IMR-90 (cell line): ENCODE data around the gene RIMOC1. TPM values are rescaled to one million over a fixed set of nuclear protein-coding genes. Genes with fewer than 3 reads are reported as not detected.

ENCODE experiments used
- ATAC-seq: fragments of 200-7000 bp; cut with Tn5 transposase; 2 replicates; pipeline ENCODE4 v1.9.1; 2020; ENCODE audit warnings: low read depth, mild to moderate bottlenecking, moderate library complexity
- BruUV-seq: library from RNA; stranded (reverse); fragments of 400-500 nt; replicated peaks from 2 replicates; lab custom pipeline; 2021; lab: Mats Ljungman, UMichigan
- CTCF ChIA-PET: fragments of 300-600 bp; formaldehyde crosslinking; extraction: SDS; loops from one replicate; lab custom pipeline; 2021; ENCODE audit warnings: antibody characterized with exemption; lab: Yijun Ruan, JAX
- POLR2A ChIA-PET: fragments of 300-600 bp; sonication (Branson Sonifier 250); formaldehyde crosslinking; loops from one replicate; lab custom pipeline; 2022; ENCODE audit warnings: antibody characterized with exemption; ENCODE audit not compliant: unreplicated experiment; lab: Charles Lee
- DNase-seq: peaks from one replicate; pipeline ENCODE4 v3.0.0; 2013
- H2AFZ ChIP-seq: replicated peaks from 2 replicates; pipeline ENCODE3; 2013; ENCODE audit warnings: low read length, mild to moderate bottlenecking; ENCODE audit not compliant: poor library complexity
- H2AK5ac ChIP-seq: 2 replicates; pipeline ENCODE4 v1.6.1; 2013; ENCODE audit warnings: low read depth, low read length, inconsistent platforms
- H2AK9ac ChIP-seq: replicated peaks from 2 replicates; pipeline ENCODE3; 2013; ENCODE audit warnings: mild to moderate bottlenecking, low read depth, low read length, moderate library complexity; ENCODE audit not compliant: poor library complexity
- H2BK120ac ChIP-seq: 2 replicates; pipeline ENCODE4 v1.6.1; 2013; ENCODE audit warnings: low read depth, low read length, inconsistent platforms
- H2BK15ac ChIP-seq: 3 replicates; pipeline ENCODE4 v1.6.1; 2013; ENCODE audit warnings: low read depth, low read length, inconsistent platforms
- H2BK20ac ChIP-seq: 2 replicates; pipeline ENCODE4 v1.6.1; 2013; ENCODE audit warnings: low read depth, mild to moderate bottlenecking, inconsistent platforms, low read length, moderate library complexity
- H2BK5ac ChIP-seq: 2 replicates; pipeline ENCODE4 v1.6.1; 2013; ENCODE audit warnings: mild to moderate bottlenecking, low read depth, low read length, inconsistent platforms; ENCODE audit not compliant: poor library complexity, severe bottlenecking
- H3K14ac ChIP-seq: replicated peaks from 2 replicates; pipeline ENCODE4 v1.6.1; 2013; ENCODE audit warnings: low read depth, low read length, inconsistent platforms
- H3K18ac ChIP-seq: 2 replicates; pipeline ENCODE4 v1.6.1; 2013; ENCODE audit warnings: low read depth, low read length, control low read depth
- H3K23ac ChIP-seq: 2 replicates; pipeline ENCODE4 v1.6.1; 2013; ENCODE audit warnings: low read depth, low read length, inconsistent platforms
- H3K27ac ChIP-seq: 2 replicates; pipeline ENCODE4 v1.5.1; 2013; ENCODE audit warnings: mild to moderate bottlenecking, control low read depth, low read length; ENCODE audit not compliant: insufficient read depth
- H3K27me3 ChIP-seq: 2 replicates; pipeline ENCODE4 v1.6.1; 2013; ENCODE audit warnings: low read length; ENCODE audit not compliant: control insufficient read depth, insufficient read depth
- H3K36me3 ChIP-seq: 2 replicates; pipeline ENCODE4 v1.6.1; 2013; ENCODE audit warnings: low read length, mixed read lengths; ENCODE audit not compliant: control insufficient read depth, insufficient read depth
- H3K4ac ChIP-seq: 2 replicates; pipeline ENCODE4 v1.6.1; 2013; ENCODE audit warnings: low read depth, low read length, inconsistent platforms
- H3K4me1 ChIP-seq: 2 replicates; pipeline ENCODE4 v1.6.1; 2013; ENCODE audit warnings: low read length, mixed read lengths; ENCODE audit not compliant: control insufficient read depth, insufficient read depth
- H3K4me2 ChIP-seq: 2 replicates; pipeline ENCODE4 v1.6.1; 2013; ENCODE audit warnings: low read depth, mild to moderate bottlenecking, control low read depth, low read length, moderate library complexity
- H3K4me3 ChIP-seq: 2 replicates; pipeline ENCODE4 v1.5.1; 2013; ENCODE audit warnings: low read depth, mild to moderate bottlenecking, control low read depth, low read length, moderate library complexity; ENCODE audit not compliant: insufficient read depth
- H3K56ac ChIP-seq: 2 replicates; pipeline ENCODE4 v1.6.1; 2013; ENCODE audit warnings: low read length, inconsistent platforms; ENCODE audit not compliant: insufficient read depth; ENCODE audit errors: extremely low read depth
- H3K79me1 ChIP-seq, 2 experiments: 2 replicates each; pipeline ENCODE4 v1.6.1; 2013; ENCODE audit warnings: low read length in 2 of 2, inconsistent platforms in 1 of 2, low read depth in 1 of 2
- H3K9ac ChIP-seq: 2 replicates; pipeline ENCODE4 v1.6.1; 2013; ENCODE audit warnings: low read depth, low read length, control low read depth
- H3K9me1 ChIP-seq: 2 replicates; pipeline ENCODE4 v1.6.1; 2013; ENCODE audit warnings: low read length, inconsistent platforms; ENCODE audit not compliant: insufficient read depth
- H3K9me3 ChIP-seq: 2 replicates; pipeline ENCODE4 v1.6.1; 2013; ENCODE audit warnings: low read length; ENCODE audit not compliant: control insufficient read depth, insufficient read depth
- H4K20me1 ChIP-seq: 2 replicates; pipeline ENCODE4 v1.6.1; 2013; ENCODE audit warnings: low read length, inconsistent platforms; ENCODE audit not compliant: insufficient read depth
- H4K5ac ChIP-seq: 2 replicates; pipeline ENCODE4 v1.6.1; 2013; ENCODE audit warnings: mild to moderate bottlenecking, low read depth, low read length, control low read depth
- H4K8ac ChIP-seq, 2 experiments: 2 replicates each; pipeline ENCODE4 v1.6.1; 2013; ENCODE audit warnings: low read depth in 2 of 2, low read length in 2 of 2, control low read depth in 1 of 2, inconsistent platforms in 1 of 2
- H4K91ac ChIP-seq: 2 replicates; pipeline ENCODE4 v1.6.1; 2013; ENCODE audit warnings: low read depth, low read length, inconsistent platforms; ENCODE audit not compliant: insufficient read depth
- BHLHE40 ChIP-seq: fragments of 150-350 bp; IDR thresholded peaks from 2 replicates; pipeline ENCODE4 v1.6.1; 2016; ENCODE audit warnings: mild to moderate bottlenecking, low read depth, low read length
- CEBPB ChIP-seq: IDR thresholded peaks from 2 replicates; pipeline ENCODE4 v1.6.1; 2012; ENCODE audit warnings: low read depth, low read length, improper control_type of control experiment
- CHD1 ChIP-seq: IDR thresholded peaks from 2 replicates; pipeline ENCODE4 v1.6.1; 2012; ENCODE audit warnings: low read depth, low read length, improper control_type of control experiment
- CTCF ChIP-seq: conservative IDR thresholded peaks from 2 replicates; pipeline ENCODE4 v1.5.1; 2012; ENCODE audit warnings: mild to moderate bottlenecking, low read depth, low read length, improper control_type of control experiment
- ELK1 ChIP-seq: fragments of 150-350 bp; IDR thresholded peaks from 2 replicates; pipeline ENCODE4 v1.6.1; 2016; ENCODE audit warnings: low read depth, mild to moderate bottlenecking, low read length, moderate library complexity, borderline replicate concordance
- FOS ChIP-seq: fragments of 150-350 bp; IDR thresholded peaks from 2 replicates; pipeline ENCODE4 v1.6.1; 2016; ENCODE audit warnings: low read depth, low read length
- MAFK ChIP-seq: IDR thresholded peaks from 2 replicates; pipeline ENCODE4 v1.6.1; 2012; ENCODE audit warnings: low read depth, low read length, improper control_type of control experiment
- MAZ ChIP-seq: IDR thresholded peaks from 2 replicates; pipeline ENCODE4 v1.6.1; 2012; ENCODE audit warnings: low read depth, mild to moderate bottlenecking, low read length, improper control_type of control experiment, moderate library complexity, borderline replicate concordance
- MXI1 ChIP-seq: IDR thresholded peaks from 2 replicates; pipeline ENCODE4 v1.6.1; 2012; ENCODE audit warnings: low read depth, mild to moderate bottlenecking, low read length, moderate library complexity, borderline replicate concordance
- NFE2L2 ChIP-seq: fragments of 150-350 bp; IDR thresholded peaks from 2 replicates; pipeline ENCODE4 v1.6.1; 2016; ENCODE audit warnings: low read depth, mild to moderate bottlenecking, low read length
- POLR2A ChIP-seq: IDR thresholded peaks from 2 replicates; pipeline ENCODE4 v1.6.1; 2012; ENCODE audit warnings: mild to moderate bottlenecking, low read depth, low read length
- RAD21 ChIP-seq: IDR thresholded peaks from 2 replicates; pipeline ENCODE4 v1.6.1; 2012; ENCODE audit warnings: low read length, improper control_type of control experiment
- RCOR1 ChIP-seq: IDR thresholded peaks from 2 replicates; pipeline ENCODE4 v1.6.1; 2012; ENCODE audit warnings: mild to moderate bottlenecking, low read length, improper control_type of control experiment; ENCODE audit not compliant: insufficient replicate concordance
- RFX5 ChIP-seq: IDR thresholded peaks from 2 replicates; pipeline ENCODE4 v1.8.0; 2012; ENCODE audit warnings: low read depth, mild to moderate bottlenecking, low read length, moderate library complexity
- SMC3 ChIP-seq: fragments of 150-350 bp; IDR thresholded peaks from 2 replicates; pipeline ENCODE4 v1.6.1; 2016; ENCODE audit warnings: low read depth, mild to moderate bottlenecking, antibody characterized with exemption, low read length, moderate library complexity
- USF2 ChIP-seq: fragments of 150-350 bp; IDR thresholded peaks from 2 replicates; pipeline ENCODE4 v1.6.1; 2017; ENCODE audit warnings: mild to moderate bottlenecking, antibody characterized with exemption, low read length, low read depth
- dilution Hi-C: fragments of 300-500 bp; cut with HindIII; formaldehyde crosslinking; loops from one replicate; pipeline ENCODE4 v1.14.3; 2018; ENCODE audit warnings: low sequenced_read_pairs; ENCODE audit not compliant: unreplicated experiment
- in situ Hi-C: fragments of 300-500 bp; cut with MboI; formaldehyde crosslinking; loops from 3 replicates; pipeline ENCODE4 v1.14.3; 2019; ENCODE audit warnings: low sequenced_read_pairs, inconsistent platforms, mixed read lengths
- intact Hi-C: fragments of 100-400 bp; cut with micrococcal nuclease; formaldehyde crosslinking; loops from 2 replicates; pipeline ENCODE4 v1.10.0; 2022
- polyA plus RNA-seq, 3 experiments: library from polyadenylated mRNA; depleted of rRNA; stranded (reverse); fragments of >200 nt; gene quantifications; 2 replicates each; pipeline ENCODE4 v1.2.3, GENCODE V29; 2012; ENCODE audit warnings: low replicate concordance in 1 of 3
- total RNA-seq: library from RNA; depleted of rRNA; stranded (reverse); fragments of >200 nt; gene quantifications from 2 replicates; pipeline ENCODE4 v1.2.3, GENCODE V29; 2012

The RIMOC1 gene
- total and polyA plus RNA-seq, 2 of the 4 experiments (the other 2 are of a cell fraction): 4.1 to 9.0 TPM

GRCh38 chr5:41885286-41885685, 18.9 kb upstream of the RIMOC1 start:
- POLR2A ChIA-PET: no interaction called here
- CTCF ChIA-PET: no interaction called here
- dilution Hi-C loops (no loop called here), intact Hi-C loops (no loop called here), in situ Hi-C loops (no loop called here)
- no peak overlapping the region for H3K4ac ChIP-seq
- no peak overlapping the region for H2AFZ ChIP-seq
- no peak overlapping the region for H2BK5ac ChIP-seq
- H3K18ac ChIP-seq: no peak overlapping the region
- no peak overlapping the region for H3K4me3 ChIP-seq
- H3K56ac ChIP-seq: no peak overlapping the region
- H3K27ac ChIP-seq: no peak overlapping the region
- DNase-seq: no peak
- H2AK9ac ChIP-seq: no peak overlapping the region
- H3K4me1 ChIP-seq: no peaks in the 10 kb centered on the region
- no peaks in the 10 kb centered on the region for H3K79me1 ChIP-seq
- no peak overlapping the region for H3K9ac ChIP-seq
- TF ChIP-seq CTCF (no peak), CEBPB (no peak), ELK1 (no peak), USF2 (no peak), FOS (no peak), RCOR1 (no peak), BHLHE40 (no peak), MAFK (no peak), POLR2A (no peak), MAZ (no peak), CHD1 (no peak), MXI1 (no peak), RAD21 (no peak), RFX5 (no peak), NFE2L2 (no peak), SMC3 (no peak)
- H3K23ac ChIP-seq: no peak overlapping the region
- H2AK5ac ChIP-seq: no peak overlapping the region
- H3K4me2 ChIP-seq: no peak overlapping the region
- peaks cover 2% of the 10 kb centered on the region; the same call in 1 of the 2 replicates for H3K27me3 ChIP-seq
- H2BK15ac ChIP-seq: no peak overlapping the region
- no peak overlapping the region for H4K8ac ChIP-seq
- H3K9me1 ChIP-seq: no peaks in the 10 kb centered on the region
- H4K91ac ChIP-seq: no peak overlapping the region
- BruUV-seq: no TSS peak
- no peak overlapping the region for H2BK120ac ChIP-seq
- no peak overlapping the region for H3K14ac ChIP-seq
- no peak overlapping the region for H4K5ac ChIP-seq
- no peaks in the 10 kb centered on the region for H3K9me3 ChIP-seq
- no peaks in the 10 kb centered on the region for H4K20me1 ChIP-seq
- ATAC-seq: no peak
- no peaks in the 10 kb centered on the region for H3K36me3 ChIP-seq
- H2BK20ac ChIP-seq: no peak overlapping the region
